ENCODE results near the gene FOXN3. TPM values are rescaled to one million over a fixed set of nuclear protein-coding genes. Genes with fewer than 3 reads are reported as not detected.
A peak's percentile ranks its signal among the peaks of the same experiment; 100 is the strongest.

Gene FOXN3
- total RNA-seq, 1 experiment from 2014 or later, result 45.8 TPM

GRCh38 chr14:89443042-89443629, 26.1 kb upstream of the FOXN3 start:
- Histone ChIP-seq H3K27ac (no peak overlapping the region), H3K27me3 (no peaks in the 10 kb centered on the region), H3K4me3 (no peak overlapping the region), H3K36me3 (no peaks in the 10 kb centered on the region), H3K9me3 (replicated peaks) (no peaks in the 10 kb centered on the region), H3K4me1 (no peaks in the 10 kb centered on the region)
- DNase-seq, result no peak

- DNase-seq, result no peak
- Histone ChIP-seq H3K4me1 (no peaks in the 10 kb centered on the region), H3K4me3 (no peak overlapping the region), H3K36me3 (no peaks in the 10 kb centered on the region), H3K27me3 (no peaks in the 10 kb centered on the region), H3K27ac (no peak overlapping the region), H3K9me3 (replicated peaks) (no peaks in the 10 kb centered on the region)
These were observed 25.2 kb upstream of the FOXN3 start for GRCh38 chr14:89442280-89442679.

GRCh38 chr14:89440986-89441909, 24.2 kb upstream of the FOXN3 start:
- Histone ChIP-seq H3K27me3 (no peaks in the 10 kb centered on the region), H3K4me1 (0 out of 2 replicates have a peak, but pooled peaks cover 3% of the 10 kb centered on the region), H3K4me3 (no peak overlapping the region), H3K9me3 (replicated peaks) (no peaks in the 10 kb centered on the region), H3K27ac (no peak overlapping the region), H3K36me3 (no peaks in the 10 kb centered on the region)
- DNase-seq, result no peak

- Histone ChIP-seq H3K27ac (no peak overlapping the region), H3K4me3 (no peak overlapping the region), H3K9me3 (replicated peaks) (no peaks in the 10 kb centered on the region), H3K36me3 (no peaks in the 10 kb centered on the region), H3K4me1 (peaks cover 3% of the 10 kb centered on the region; the same call in 1 of the 2 replicates), H3K27me3 (no peaks in the 10 kb centered on the region)
- no peak for DNase-seq
These were observed 19.0 kb upstream of the FOXN3 start for GRCh38 chr14:89435892-89436656.

GRCh38 chr14:89435492-89435891, 18.5 kb upstream of the FOXN3 start:
- Histone ChIP-seq H3K36me3 (no peaks in the 10 kb centered on the region), H3K9me3 (replicated peaks) (no peaks in the 10 kb centered on the region), H3K27ac (no peak overlapping the region), H3K27me3 (no peaks in the 10 kb centered on the region), H3K4me1 (peaks cover 9% of the 10 kb centered on the region), H3K4me3 (no peak overlapping the region)
- DNase-seq, result no peak

- Histone ChIP-seq H3K4me3 (no peak overlapping the region), H3K27me3 (no peaks in the 10 kb centered on the region), H3K9me3 (replicated peaks) (no peaks in the 10 kb centered on the region), H3K4me1 (peaks cover 33% of the 10 kb centered on the region), H3K27ac (no peak overlapping the region), H3K36me3 (no peaks in the 10 kb centered on the region)
- DNase-seq, result no peak
These were observed 15.2 kb upstream of the FOXN3 start for GRCh38 chr14:89432226-89432625.

- DNase-seq, result no peak
- no peaks in the 10 kb centered on the region for H3K9me3 ChIP-seq (replicated peaks)
- H3K4me1 ChIP-seq, result peaks cover 39% of the 10 kb centered on the region
- peak overlapping the region; percentile 55 for H3K4me3 ChIP-seq
- peak overlapping the region; percentile 100 for H3K27ac ChIP-seq
- H3K36me3 ChIP-seq, result no peaks in the 10 kb centered on the region
- H3K27me3 ChIP-seq, result no peaks in the 10 kb centered on the region
These were observed 13.6 kb upstream of the FOXN3 start for GRCh38 chr14:89430391-89431236.

- no peaks in the 10 kb centered on the region for H3K9me3 ChIP-seq (replicated peaks)
- H3K4me3 ChIP-seq, result peak overlapping the region; percentile 55
- H3K27ac ChIP-seq, result peak overlapping the region; percentile 100
- H3K36me3 ChIP-seq, result no peaks in the 10 kb centered on the region
- no peaks in the 10 kb centered on the region for H3K27me3 ChIP-seq
- H3K4me1 ChIP-seq, result peaks cover 41% of the 10 kb centered on the region
- DNase-seq, result peak; percentile 72 to 81
These were observed 12.5 kb upstream of the FOXN3 start for GRCh38 chr14:89429199-89430181.

GRCh38 chr14:89428546-89429198, 11.6 kb upstream of the FOXN3 start:
- H3K4me1 ChIP-seq, result peaks cover 41% of the 10 kb centered on the region
- no peaks in the 10 kb centered on the region for H3K36me3 ChIP-seq
- no peaks in the 10 kb centered on the region for H3K9me3 ChIP-seq (replicated peaks)
- H3K4me3 ChIP-seq, result peak overlapping the region; percentile 55
- DNase-seq, result peak; percentile 95 to 97
- peak overlapping the region; percentile 100 for H3K27ac ChIP-seq
- no peaks in the 10 kb centered on the region for H3K27me3 ChIP-seq

GRCh38 chr14:89428173-89428523, 11.1 kb upstream of the FOXN3 start:
- Histone ChIP-seq H3K4me1 (peaks cover 41% of the 10 kb centered on the region), H3K9me3 (replicated peaks) (no peaks in the 10 kb centered on the region), H3K27ac (peak overlapping the region; percentile 100), H3K4me3 (peak overlapping the region; percentile 55), H3K36me3 (no peaks in the 10 kb centered on the region), H3K27me3 (no peaks in the 10 kb centered on the region)
- DNase-seq, result no peak

GRCh38 chr14:89427426-89428172, 10.6 kb upstream of the FOXN3 start:
- no peaks in the 10 kb centered on the region for H3K27me3 ChIP-seq
- no peak for DNase-seq
- no peaks in the 10 kb centered on the region for H3K36me3 ChIP-seq
- peak overlapping the region; percentile 55; the same call in 1 of the 2 replicates for H3K4me3 ChIP-seq
- peaks cover 41% of the 10 kb centered on the region for H3K4me1 ChIP-seq
- H3K9me3 ChIP-seq (replicated peaks), result no peaks in the 10 kb centered on the region
- peak overlapping the region; percentile 100 for H3K27ac ChIP-seq

- Histone ChIP-seq H3K4me1 (peaks cover 40% of the 10 kb centered on the region), H3K9me3 (replicated peaks) (no peaks in the 10 kb centered on the region), H3K36me3 (no peaks in the 10 kb centered on the region), H3K27ac (peak overlapping the region; percentile 77), H3K4me3 (no peak overlapping the region), H3K27me3 (no peaks in the 10 kb centered on the region)
- DNase-seq, result peak; percentile 83 to 84
These were observed 8.9 kb upstream of the FOXN3 start for GRCh38 chr14:89425931-89426330.

Data from SJCRH30 (cell line).